ENCODE data around the gene DIPK1A.

The DIPK1A gene

DNA sequence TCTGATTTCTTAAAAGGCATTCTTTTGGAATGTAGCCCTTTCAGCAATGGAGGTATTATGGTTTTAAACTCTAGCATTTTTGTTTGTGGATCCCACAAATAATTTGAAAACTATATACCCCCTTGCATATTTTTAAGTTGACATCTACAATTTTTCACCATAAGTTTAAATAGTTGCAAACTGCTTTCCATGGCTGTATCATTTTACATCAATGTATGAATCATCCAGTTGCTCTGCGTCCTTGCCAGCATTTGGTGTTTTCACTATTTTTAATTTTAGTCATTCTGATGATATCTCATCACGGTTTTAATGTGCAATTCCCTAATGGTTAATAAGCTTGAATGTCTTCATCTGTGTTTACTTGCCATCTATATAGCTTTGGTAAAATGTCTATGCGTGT lies 20.7 kb downstream of the DIPK1A start:
- DNase-seq (ENCODE audit: low read depth in 2 of 2): peak; percentile 47 to 66
- TF ChIP-seq, protein P1, sequence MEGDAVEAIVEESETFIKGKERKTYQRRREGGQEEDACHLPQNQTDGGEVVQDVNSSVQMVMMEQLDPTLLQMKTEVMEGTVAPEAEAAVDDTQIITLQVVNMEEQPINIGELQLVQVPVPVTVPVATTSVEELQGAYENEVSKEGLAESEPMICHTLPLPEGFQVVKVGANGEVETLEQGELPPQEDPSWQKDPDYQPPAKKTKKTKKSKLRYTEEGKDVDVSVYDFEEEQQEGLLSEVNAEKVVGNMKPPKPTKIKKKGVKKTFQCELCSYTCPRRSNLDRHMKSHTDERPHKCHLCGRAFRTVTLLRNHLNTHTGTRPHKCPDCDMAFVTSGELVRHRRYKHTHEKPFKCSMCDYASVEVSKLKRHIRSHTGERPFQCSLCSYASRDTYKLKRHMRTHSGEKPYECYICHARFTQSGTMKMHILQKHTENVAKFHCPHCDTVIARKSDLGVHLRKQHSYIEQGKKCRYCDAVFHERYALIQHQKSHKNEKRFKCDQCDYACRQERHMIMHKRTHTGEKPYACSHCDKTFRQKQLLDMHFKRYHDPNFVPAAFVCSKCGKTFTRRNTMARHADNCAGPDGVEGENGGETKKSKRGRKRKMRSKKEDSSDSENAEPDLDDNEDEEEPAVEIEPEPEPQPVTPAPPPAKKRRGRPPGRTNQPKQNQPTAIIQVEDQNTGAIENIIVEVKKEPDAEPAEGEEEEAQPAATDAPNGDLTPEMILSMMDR (IDR thresholded peaks at IDR 0.05; ENCODE audit: low read depth, low read length): no peak
- no peak overlapping the region for H3K4me3 ChIP-seq (replicated peaks in 1 of 2; ENCODE audit: low read depth in 2 of 2, low read length in 2 of 2)

DNA sequence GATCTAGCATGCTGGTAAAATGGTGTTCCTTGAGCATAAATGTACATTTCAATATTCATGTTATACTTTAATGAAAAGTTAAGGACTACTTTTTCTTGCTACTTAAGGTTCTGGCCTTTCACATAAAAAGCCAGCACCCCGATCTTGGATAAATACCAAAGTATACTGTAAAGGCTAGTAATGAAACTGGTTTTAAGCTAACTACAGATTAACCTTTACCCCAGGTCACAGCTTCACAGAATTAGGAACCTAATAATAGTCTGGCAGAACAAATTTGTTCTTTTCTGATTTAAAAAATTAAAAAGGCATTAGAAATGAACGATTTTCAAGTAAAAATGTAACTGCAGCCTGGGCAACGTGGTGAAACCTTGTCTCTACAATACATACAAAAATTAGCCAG lies 23.5 kb downstream of the DIPK1A start:
- TF ChIP-seq, protein P1 (IDR thresholded peaks at IDR 0.05; ENCODE audit: low read depth, low read length): no peak
- no peak overlapping the region for H3K4me3 ChIP-seq (replicated peaks in 1 of 2; ENCODE audit: low read depth in 2 of 2, low read length in 2 of 2)
- no peak for DNase-seq (ENCODE audit: low read depth in 2 of 2)

DNA sequence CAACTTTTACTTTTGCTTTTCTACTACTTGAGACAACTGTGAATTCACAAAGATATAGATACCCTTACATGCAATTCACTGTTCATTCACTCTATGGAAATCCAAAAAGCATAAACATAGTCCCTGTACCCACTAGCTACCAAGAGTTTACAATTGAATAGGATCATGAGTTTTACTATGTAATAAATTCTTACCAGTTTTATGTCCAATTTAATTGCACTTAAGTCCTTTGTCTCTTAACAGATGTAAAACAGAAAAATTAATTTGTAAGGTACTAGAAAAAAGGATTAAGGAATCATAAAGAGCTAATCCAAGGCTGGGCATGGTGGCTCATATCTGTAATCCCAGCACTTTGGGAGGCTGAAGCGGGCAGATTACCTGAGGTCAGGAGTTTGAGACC lies 24.4 kb downstream of the DIPK1A start:
- TF ChIP-seq, protein P1 (IDR thresholded peaks at IDR 0.05; ENCODE audit: low read depth, low read length): no peak
- H3K4me3 ChIP-seq (replicated peaks in 1 of 2; ENCODE audit: low read depth in 2 of 2, low read length in 2 of 2): no peak overlapping the region
- no peak for DNase-seq (ENCODE audit: low read depth in 2 of 2)

DNA sequence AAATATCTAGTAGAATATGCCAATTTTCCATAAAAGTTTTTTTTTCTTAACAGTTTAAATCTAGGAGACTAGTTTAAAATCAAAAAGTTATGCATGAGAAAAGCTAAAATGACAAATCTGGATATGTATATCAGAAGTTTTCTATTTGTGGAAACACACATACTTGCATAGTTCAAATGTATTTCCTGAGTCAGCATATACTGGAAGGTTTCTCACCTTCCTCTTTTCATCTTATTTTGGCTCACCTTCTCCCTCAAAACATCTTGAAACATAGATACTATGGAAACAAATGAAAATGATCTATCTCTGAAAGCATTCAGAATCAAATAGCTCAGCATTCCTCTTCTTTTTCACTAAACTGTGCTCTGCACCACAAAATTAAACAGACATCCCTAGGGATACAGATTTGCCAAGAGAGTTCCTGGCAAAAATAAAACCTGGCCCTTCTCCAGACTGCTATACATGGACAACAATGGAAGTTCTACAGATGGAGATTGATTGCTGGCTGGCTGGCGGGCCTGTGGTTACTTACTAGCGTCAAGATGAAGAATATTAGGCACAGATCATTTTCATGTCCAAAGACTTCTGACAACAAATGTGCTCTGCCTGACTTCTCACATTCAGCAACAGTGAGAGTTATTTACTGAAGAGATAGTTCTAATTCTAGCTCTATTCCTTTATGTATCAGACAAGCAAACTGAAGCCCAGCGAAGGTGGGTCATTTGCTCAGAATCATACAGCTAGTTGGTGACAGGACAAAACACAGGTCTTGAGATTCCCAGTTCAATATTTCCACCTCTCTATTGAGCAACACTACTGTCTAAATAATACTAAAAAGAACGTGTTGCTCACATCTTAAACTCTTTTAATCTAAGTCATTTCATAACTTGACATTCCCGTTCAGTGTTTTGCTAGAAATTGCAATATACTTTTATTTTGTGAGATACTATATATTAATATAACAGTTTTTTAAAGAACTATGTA lies 26.6 kb downstream of the DIPK1A start:
- TF ChIP-seq, protein P1 (IDR thresholded peaks at IDR 0.05; ENCODE audit: low read depth, low read length): no peak
- H3K4me3 ChIP-seq (replicated peaks in 1 of 2; ENCODE audit: low read depth in 2 of 2, low read length in 2 of 2): no peak overlapping the region
- DNase-seq (ENCODE audit: low read depth in 2 of 2): peak; percentile 85 to 97

DNA sequence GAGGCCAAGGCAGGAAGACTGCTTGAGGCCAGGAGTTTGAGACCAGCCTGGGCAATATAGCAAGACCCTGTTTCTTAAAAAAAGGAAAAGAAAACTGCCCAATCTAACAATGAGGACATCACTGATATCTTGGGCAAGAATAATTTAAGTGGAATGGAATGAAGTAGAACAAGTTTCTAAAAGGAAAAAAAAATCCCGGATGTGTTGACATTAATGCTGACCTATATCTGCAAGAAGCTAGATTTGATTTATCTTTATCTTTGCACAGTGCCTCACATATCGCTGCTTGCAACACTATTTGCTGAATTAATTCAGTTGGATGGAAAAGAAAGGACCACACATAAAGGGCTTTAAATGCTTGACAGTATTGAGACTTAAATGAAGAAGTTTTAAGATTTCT lies 27.8 kb downstream of the DIPK1A start:
- H3K4me3 ChIP-seq (replicated peaks in 1 of 2; ENCODE audit: low read depth in 2 of 2, low read length in 2 of 2): no peak overlapping the region
- TF ChIP-seq, protein P1 (IDR thresholded peaks at IDR 0.05; ENCODE audit: low read depth, low read length): no peak
- DNase-seq (ENCODE audit: low read depth in 2 of 2): peak; percentile 14 to 51

DNA sequence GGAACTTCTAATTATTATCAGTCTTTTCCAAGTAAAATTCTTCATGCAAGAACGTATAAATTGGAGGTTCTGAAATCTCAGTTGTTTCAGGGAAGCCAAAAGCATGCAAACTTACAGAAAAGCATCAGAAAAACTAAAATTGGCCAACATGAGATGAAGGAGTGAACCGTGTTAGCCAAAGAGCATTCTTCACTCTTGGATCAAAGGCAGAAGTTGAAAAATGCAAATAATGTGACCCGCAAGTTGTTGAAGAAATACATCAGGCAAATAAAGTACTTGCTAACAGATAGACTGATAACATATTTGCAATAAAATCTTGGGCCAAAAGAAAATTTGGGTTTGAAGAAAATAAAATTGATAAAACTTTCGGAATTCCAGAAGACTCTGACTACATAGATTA lies 29.6 kb downstream of the DIPK1A start:
- TF ChIP-seq, protein P1 (IDR thresholded peaks at IDR 0.05; ENCODE audit: low read depth, low read length): no peak
- no peak for DNase-seq (ENCODE audit: low read depth in 2 of 2)
- no peak overlapping the region for H3K4me3 ChIP-seq (replicated peaks in 1 of 2; ENCODE audit: low read depth in 2 of 2, low read length in 2 of 2)
